ENCODE measurements around the gene ADIPOR2.
A peak's percentile ranks its signal among the peaks of the same experiment; 100 is the strongest.

The ADIPOR2 gene

GRCh38 chr12:1797011-1797901 lies 106.4 kb downstream of the ADIPOR2 start:
- DNase-seq (ENCODE audit: extremely low read depth in 1 of 2, low read depth in 1 of 2), result peak in 1 of 2 donors; percentile 36

DNA sequence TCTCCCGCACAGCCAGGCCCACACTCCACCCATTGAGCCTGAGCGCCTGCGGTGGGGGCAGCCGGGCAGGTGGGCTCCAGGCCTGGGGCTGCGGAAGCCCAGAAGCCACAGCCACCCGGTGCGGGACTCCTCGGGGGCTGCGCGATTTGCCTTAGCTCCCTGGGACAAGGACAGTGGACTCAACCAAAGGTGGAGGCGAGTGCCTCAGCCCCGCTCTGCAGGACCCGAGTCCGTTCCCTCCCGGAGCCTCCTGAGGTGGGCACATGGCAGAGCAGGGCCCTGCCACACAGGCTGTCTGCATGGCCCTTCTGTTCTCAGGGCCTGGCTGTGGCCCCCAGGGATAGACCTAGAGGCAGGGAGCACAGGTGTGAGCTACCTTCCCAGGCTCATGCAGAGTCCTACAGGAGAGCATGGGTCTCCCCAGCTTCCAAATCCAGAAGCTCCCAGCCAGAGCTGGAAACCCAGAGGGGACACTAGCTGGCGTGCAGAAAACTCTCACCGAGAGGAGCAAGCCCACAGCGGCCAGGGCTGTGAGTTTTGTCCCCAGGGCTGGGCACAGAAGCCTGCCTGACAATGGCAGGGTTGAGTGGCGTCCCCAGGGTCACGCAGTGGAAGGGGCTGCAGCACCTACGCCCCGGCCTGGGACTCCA lies 107.2 kb downstream of the ADIPOR2 start:
- DNase-seq (ENCODE audit: extremely low read depth in 1 of 2, low read depth in 1 of 2), result no peak

GRCh38 chr12:1798641-1799020 lies 107.8 kb downstream of the ADIPOR2 start:
- no peak for DNase-seq (ENCODE audit: extremely low read depth in 1 of 2, low read depth in 1 of 2)

DNA sequence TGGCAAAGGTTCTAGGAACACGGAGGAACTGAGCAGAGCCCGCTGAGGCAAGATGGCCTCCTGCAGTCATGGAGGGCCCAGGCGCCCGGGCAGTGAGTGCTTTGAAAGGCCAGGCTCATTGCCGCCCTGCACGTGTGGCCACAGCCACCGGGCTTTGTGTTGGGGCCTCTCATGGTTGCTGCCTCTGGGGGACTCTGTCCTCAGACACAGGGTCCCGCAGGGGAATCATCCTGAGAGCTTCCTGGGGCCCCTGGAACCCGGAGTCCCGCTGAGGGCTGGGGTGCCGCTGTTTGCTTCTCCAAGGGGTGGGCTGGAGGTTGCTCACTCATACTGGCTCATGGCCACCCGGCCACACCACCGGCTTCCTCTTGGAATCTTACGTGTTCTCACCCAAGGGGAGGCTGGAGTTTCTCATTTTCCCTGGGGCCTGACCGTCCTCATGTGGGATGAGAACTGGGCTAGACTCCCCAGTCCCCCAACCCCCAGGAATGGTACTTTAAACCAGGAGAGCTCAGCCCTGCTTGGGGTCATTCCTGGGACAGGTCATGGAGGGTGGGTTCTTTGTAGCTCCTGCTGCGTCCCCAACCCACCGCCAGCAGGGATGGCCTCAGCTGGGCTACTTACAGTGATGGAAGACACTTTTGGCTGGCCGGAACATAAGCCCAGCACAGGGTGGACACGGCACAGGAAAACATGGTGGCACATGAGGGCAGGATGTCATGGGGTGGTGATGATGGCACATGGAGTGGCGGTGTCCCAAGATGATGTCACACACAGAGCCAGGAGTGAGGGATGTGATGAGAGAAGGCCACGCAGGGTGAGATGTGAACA lies 108.4 kb downstream of the ADIPOR2 start:
- DNase-seq (ENCODE audit: extremely low read depth in 1 of 2, low read depth in 1 of 2), result no peak

DNA sequence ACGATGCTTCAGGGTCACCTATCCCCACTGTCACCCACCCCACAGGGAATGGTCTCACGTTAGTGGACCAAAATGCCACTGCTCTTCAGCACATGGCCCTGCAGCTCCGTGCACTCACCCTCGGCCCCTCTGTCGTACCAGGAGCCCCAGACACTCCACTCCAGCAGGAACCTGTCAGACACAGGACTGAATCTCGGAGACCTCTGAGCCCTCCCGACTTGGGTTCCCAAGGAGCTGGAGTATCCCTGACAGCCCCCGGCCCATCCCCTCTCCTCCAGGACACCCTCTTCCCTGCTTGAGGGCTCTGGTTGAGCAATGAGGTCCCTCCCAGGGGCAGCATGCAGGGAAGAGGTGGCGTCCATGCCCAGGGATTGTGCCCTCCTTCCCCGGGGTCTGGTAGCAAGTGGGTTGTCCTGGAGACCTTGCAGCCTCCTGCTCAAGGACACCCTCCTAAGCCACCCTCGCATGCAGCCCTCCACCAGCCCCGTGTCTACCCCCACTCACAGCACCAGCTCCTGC lies 109.1 kb downstream of the ADIPOR2 start:
- no peak for DNase-seq (ENCODE audit: extremely low read depth in 1 of 2, low read depth in 1 of 2)

GRCh38 chr12:1800401-1801302 lies 109.8 kb downstream of the ADIPOR2 start:
- no peak for DNase-seq (ENCODE audit: extremely low read depth in 1 of 2, low read depth in 1 of 2)

DNA sequence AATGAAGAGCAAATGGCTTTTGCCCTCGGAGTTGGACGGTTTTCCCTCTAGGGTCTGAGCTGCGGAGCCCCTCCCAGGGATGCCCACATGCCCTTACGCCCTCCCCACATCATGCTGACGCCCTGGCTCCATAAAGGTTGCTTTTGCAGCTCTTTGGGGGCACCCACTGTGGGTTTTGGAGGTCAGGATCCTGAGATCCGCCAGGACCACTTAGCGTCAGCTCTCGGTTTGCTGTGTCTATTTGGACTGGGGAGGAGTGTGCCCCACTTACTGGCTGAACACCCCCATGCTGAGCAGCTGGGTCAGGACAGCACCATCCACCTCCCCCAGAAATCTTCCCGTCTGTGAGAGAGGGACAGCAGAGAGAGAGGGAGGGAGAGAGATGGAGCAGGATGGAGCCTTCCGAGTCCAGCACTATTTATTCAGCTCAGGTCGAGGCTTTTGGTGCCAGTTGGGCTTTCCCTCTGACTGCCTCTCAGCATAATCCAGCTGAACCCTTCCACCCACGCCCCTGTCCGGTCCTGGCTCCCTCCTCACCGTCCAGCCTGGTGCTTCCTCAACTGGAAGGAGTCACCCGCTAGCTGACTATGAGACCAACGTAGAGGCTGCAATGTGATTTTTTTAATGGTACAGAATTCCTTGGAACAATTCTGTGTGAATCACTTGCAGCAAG lies 110.6 kb downstream of the ADIPOR2 start:
- no peak for DNase-seq (ENCODE audit: extremely low read depth in 1 of 2, low read depth in 1 of 2)

DNA sequence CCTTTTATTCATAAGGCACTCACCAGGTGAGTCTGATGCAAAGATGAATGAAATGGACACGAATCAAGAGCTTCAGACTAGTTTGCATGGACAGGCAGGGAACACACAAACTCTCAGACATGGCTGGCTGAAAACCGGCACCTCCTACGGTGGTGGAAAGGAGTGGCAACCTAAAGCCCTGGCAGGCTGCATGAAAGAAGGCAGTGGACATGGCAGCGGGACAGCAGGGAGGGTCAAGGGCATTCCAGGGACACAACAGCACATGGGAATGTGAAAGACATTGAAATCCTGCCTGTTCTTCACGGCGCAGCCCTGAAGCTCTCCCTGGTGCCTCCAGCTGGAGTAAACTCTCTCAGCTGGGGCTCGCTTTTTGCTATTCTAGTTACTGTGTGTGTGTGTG lies 112.9 kb downstream of the ADIPOR2 start:
- DNase-seq (ENCODE audit: extremely low read depth in 1 of 2, low read depth in 1 of 2), result no peak

GRCh38 chr12:1804545-1805332 lies 113.9 kb downstream of the ADIPOR2 start:
- DNase-seq (ENCODE audit: extremely low read depth in 1 of 2, low read depth in 1 of 2), result peak; percentile 53 to 80

DNA sequence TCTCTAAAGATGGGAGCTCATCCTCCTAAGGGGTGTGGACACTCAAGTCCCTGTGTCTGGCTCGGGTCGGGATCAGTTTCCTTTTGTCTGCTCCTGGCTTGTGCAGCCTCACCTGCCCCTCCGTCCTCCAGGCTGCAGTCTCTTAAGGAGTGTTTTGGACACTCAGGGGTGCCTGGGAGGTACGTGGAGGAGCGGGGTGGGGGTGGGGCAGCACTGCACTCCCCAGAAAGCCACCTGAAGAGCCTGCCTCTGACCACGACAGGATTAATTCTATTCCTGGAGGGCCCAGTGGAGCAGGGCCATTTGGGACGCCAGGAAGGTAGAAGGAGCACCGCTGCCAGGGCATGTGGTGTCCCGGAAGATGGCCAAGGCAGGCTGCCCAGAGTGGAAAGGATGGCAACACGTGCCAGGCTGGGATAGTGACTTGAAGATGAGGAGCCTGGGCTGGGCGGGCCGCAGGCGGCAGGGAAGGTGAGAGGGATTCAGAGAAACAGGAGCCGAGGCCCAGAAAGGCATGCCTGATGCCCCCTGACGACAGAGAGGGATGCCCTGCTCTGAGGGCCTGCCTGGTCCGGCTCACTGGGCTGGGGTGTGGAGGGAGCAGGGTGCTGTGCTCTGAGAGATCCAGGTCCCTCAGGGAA lies 114.7 kb downstream of the ADIPOR2 start:
- DNase-seq (ENCODE audit: extremely low read depth in 1 of 2, low read depth in 1 of 2), result no peak

DNA sequence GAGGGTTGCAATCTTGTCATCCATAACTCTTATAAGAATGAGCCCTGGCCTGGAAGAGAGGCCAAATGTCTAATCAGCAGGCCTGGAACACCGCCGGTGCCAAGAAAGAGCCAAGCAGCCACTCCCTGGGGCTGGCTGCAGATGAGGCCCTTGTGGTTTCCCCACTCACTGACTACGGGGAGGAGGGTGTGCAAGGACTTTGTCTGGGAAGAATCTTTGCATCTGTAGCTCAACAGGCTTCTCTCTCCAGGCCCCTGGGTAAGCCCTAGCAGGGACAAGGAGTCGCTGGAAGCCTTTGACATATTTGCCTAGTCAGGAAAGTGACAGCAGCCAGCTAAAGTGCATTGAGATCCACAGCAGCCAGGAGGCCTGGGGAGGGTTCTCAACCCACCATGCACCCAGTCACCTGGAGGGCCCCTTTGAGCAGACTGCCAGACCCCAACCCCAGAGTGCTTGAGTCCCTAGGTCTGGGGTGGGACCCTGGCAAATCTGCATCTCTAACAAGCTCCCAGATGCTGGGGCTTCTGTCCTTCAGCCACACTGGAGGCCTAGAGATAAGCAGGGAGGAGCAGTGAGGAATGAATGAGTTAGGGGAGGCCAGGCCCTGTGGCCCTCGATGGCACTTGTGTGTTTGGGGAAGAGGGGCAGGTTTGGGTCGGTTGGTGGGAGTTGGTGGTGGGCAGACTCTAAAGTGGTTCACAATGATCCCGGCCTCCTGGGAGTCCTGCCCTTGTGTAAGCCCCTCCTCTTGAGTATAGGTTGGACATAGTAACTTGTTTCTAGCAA lies 115.6 kb downstream of the ADIPOR2 start:
- no peak for DNase-seq (ENCODE audit: extremely low read depth in 1 of 2, low read depth in 1 of 2)

GRCh38 chr12:1807087-1807860 lies 116.4 kb downstream of the ADIPOR2 start:
- DNase-seq (ENCODE audit: extremely low read depth in 1 of 2, low read depth in 1 of 2), result no peak

DNA sequence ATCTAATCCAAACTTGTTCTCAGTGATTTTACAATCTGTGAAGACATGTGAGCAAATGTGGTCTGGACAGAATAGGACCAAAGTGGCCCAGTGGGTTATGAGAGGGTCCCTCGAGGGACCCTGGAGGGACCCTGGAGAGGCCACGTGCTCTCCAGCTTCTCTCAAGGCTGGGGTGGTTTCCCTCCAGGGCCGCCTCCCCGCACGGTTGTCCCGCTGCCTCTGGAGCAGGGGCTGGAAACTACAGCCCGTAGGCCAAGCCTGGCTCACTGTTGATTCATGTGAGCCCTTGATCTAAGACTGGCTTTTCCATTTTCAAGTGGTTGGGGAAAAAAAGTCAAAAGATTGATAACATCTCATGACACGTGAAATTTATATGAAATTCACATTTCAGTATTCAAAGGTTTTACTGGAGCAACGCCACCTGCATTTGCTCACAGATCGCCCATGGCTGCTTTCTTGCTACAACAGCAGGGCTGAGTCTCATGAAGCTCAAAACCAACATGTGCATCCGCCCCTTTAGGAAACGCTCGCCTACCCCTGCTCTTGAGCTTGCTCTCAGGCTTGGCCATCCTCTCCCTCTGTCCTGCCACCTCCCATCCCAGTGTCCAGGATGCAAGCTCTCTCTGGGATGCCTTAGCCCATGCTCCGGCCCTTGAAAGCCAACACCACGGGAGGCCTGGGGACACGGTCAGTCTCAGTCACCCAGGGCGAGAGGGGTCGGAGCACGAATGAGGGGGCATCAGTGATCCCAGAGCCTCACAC lies 117.3 kb downstream of the ADIPOR2 start:
- no peak for DNase-seq (ENCODE audit: extremely low read depth in 1 of 2, low read depth in 1 of 2)

GRCh38 chr12:1808798-1809480 lies 118.1 kb downstream of the ADIPOR2 start:
- no peak for DNase-seq (ENCODE audit: extremely low read depth in 1 of 2, low read depth in 1 of 2)

- DNase-seq (ENCODE audit: extremely low read depth in 1 of 2, low read depth in 1 of 2), result no peak
These were observed 118.8 kb downstream of the ADIPOR2 start for GRCh38 chr12:1809591-1810190.
